HPDE6-E6E7 (cell line): ENCODE measurements around the gene ZNF358.

Experiments
- DNase-seq: peaks from one replicate; pipeline ENCODE4 v3.0.0; 2011; ENCODE audit warnings: missing footprints; ENCODE audit errors: extremely low spot score

ZNF358 gene

GRCh38 chr19:7559102-7559501, 43.2 kb downstream of the ZNF358 start:
- no peak for DNase-seq

GRCh38 chr19:7560255-7560654, 44.4 kb downstream of the ZNF358 start:
- DNase-seq = no peak

- DNase-seq = no peak
Measured at GRCh38 chr19:7561325-7561724, 45.4 kb downstream of the ZNF358 start.

- DNase-seq = no peak
Measured at GRCh38 chr19:7562646-7563393, 46.9 kb downstream of the ZNF358 start.

- no peak for DNase-seq
Measured at GRCh38 chr19:7564866-7565265, 49.0 kb downstream of the ZNF358 start.

GRCh38 chr19:7565332-7565731, 49.4 kb downstream of the ZNF358 start:
- DNase-seq = no peak
